WTC11 (cell line): ENCODE results near the gene GABRB1. TPM values are rescaled to one million over a fixed set of nuclear protein-coding genes. Genes with fewer than 3 reads are reported as not detected.

ENCODE experiments used
- total RNA-seq: library from RNA; stranded (reverse); gene quantifications from 3 replicates; pipeline ENCODE4 v1.2.3, GENCODE V29; 2021

GABRB1 gene
- total RNA-seq, 1 experiment from 2014 or later: 0.66 TPM

Other genes starting within 250 kb of the GABRB1 start
- gene COX7B2, start 122.3 kb upstream of the GABRB1 start, total RNA-seq: not detected in 3 replicates
- gene GABRA4, start 38.0 kb upstream of the GABRB1 start, total RNA-seq: 0.20 to 0.53 TPM (median 0.25 TPM) in 3 replicates